Caco-2 (cell line): ENCODE results near the gene MYO1E. TPM values are rescaled to one million over a fixed set of nuclear protein-coding genes. Genes with fewer than 3 reads are reported as not detected.
A peak's percentile ranks its signal among the peaks of the same experiment; 100 is the strongest.

Source experiments
- BruUV-seq: library from RNA; stranded (reverse); fragments of 400-500 nt; replicated peaks from 2 replicates; lab custom pipeline; 2021; lab: Mats Ljungman, UMichigan
- CTCF ChIA-PET: fragments of 300-600 bp; sonication (Branson Sonifier 250); formaldehyde crosslinking; loops from one replicate; lab custom pipeline; 2022; ENCODE audit warnings: antibody characterized with exemption; lab: Charles Lee
- POLR2A ChIA-PET: fragments of 300-600 bp; sonication (Branson Sonifier 250); formaldehyde crosslinking; loops from one replicate; lab custom pipeline; 2022; ENCODE audit warnings: antibody characterized with exemption; lab: Charles Lee
- DNase-seq, 2 experiments: peaks; one replicate each; pipeline versions ENCODE4 v3.0.0 to v3.0.0-alpha.2; 2020 to 2022
- H3K27me3 ChIP-seq: replicated peaks from 2 replicates; pipeline ENCODE4 v1.6.0; 2011; ENCODE audit warnings: low read length; ENCODE audit not compliant: control insufficient read depth, insufficient read depth
- H3K36me3 ChIP-seq: 2 replicates; pipeline ENCODE4 v1.5.1; 2011; ENCODE audit warnings: low read length; ENCODE audit not compliant: control insufficient read depth, insufficient read depth
- H3K4me1 ChIP-seq: fragments of 250-450 bp; sonication (Bioruptor Pico); 2 replicates; pipeline ENCODE4 v1.5.1; 2020; ENCODE audit warnings: mild to moderate bottlenecking
- H3K4me3 ChIP-seq: 2 replicates; pipeline ENCODE4 v1.5.1; 2011; ENCODE audit warnings: low read depth, mild to moderate bottlenecking, control low read depth, low read length
- H3K9me3 ChIP-seq: fragments of 250-450 bp; sonication (Bioruptor Pico); 2 replicates; pipeline ENCODE4 v1.5.1; 2020; ENCODE audit warnings: mild to moderate bottlenecking, moderate library complexity
- H3K27ac Mint-ChIP-seq: one replicate; pipeline ENCODE4 v1.8.0; 2022; ENCODE audit warnings: mixed read lengths; ENCODE audit not compliant: unreplicated experiment
- H3K27me3 Mint-ChIP-seq: one replicate; pipeline ENCODE4 v1.8.0; 2022; ENCODE audit warnings: mixed read lengths; ENCODE audit not compliant: insufficient read depth, unreplicated experiment
- H3K36me3 Mint-ChIP-seq: one replicate; pipeline ENCODE4 v1.8.0; 2022; ENCODE audit warnings: mild to moderate bottlenecking, mixed read lengths; ENCODE audit not compliant: insufficient read depth, unreplicated experiment
- H3K4me1 Mint-ChIP-seq: one replicate; pipeline ENCODE4 v1.8.0; 2022; ENCODE audit warnings: low read depth, mixed read lengths; ENCODE audit not compliant: unreplicated experiment
- H3K4me3 Mint-ChIP-seq: one replicate; pipeline ENCODE4 v1.8.0; 2022; ENCODE audit warnings: mild to moderate bottlenecking, moderate library complexity, mixed read lengths; ENCODE audit not compliant: unreplicated experiment
- H3K9me3 Mint-ChIP-seq: one replicate; pipeline ENCODE4 v1.8.0; 2022; ENCODE audit warnings: mixed read lengths; ENCODE audit not compliant: unreplicated experiment
- intact Hi-C: fragments of 100-400 bp; cut with micrococcal nuclease; formaldehyde crosslinking; loops from one replicate; pipeline ENCODE4 v1.10.0; 2022; ENCODE audit not compliant: unreplicated experiment
- total RNA-seq: library from RNA; stranded (reverse); gene quantifications from 2 replicates; pipeline ENCODE4 v1.2.3, GENCODE V29; 2022
- TF ChIP-seq, protein P1 (sequence below), 2 experiments: fragments of 200-600 bp in 1 of 2; IDR thresholded peaks; 1 replicate in 1 of 2; 2 replicates in 1 of 2; pipeline versions ENCODE4 v1.5.1 to v1.8.0; 2011 to 2022; ENCODE audit warnings: antibody characterized with exemption in 1 of 2, control low read depth in 1 of 2, inconsistent platforms in 1 of 2, low read depth in 1 of 2, low read length in 1 of 2, mild to moderate bottlenecking in 1 of 2, moderate library complexity in 1 of 2; ENCODE audit not compliant: insufficient read depth in 1 of 2, severe bottlenecking in 1 of 2, unreplicated experiment in 1 of 2

MYO1E gene
- total RNA-seq, 1 experiment from 2014 or later = 187 TPM

DNA sequence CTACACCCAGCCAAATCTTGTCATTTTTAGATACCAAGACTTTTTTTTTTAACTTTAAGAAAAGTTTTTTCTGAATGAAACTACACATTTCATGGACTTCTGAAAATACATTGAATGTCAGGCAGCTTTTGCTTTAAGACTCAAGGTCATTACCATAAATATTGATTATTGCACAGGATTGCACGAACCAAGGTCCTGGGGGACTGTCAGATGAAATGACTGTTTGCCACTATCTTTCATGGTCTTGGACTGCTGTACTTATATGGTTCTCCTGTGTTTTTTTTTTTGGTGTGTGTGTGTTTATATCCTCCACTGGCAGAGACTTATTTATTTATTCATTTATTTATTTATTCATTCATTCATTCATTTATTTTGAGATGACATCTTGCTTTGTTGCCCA, 6.9 kb upstream of the MYO1E start:
- intact Hi-C loops = no loop called here

DNA sequence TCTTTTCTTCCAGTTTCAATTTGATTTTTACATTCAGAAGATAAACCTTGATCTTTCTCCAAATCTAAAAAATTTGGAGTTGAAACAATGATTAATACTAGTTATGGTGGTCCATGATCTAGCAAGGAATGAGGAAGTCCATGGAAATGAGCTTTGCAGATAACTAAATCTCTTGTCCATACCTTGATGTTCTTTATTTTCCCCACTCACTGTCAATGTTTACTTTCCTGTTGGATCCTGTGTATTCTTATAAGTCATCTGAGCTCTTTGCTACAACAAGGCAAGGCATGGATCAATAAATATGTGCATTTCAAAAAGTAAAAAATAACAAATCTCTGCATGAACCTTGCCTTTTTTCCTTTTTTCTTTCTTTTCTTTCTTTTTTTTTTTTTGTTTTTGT, 6.2 kb upstream of the MYO1E start:
- TF ChIP-seq, protein P1, sequence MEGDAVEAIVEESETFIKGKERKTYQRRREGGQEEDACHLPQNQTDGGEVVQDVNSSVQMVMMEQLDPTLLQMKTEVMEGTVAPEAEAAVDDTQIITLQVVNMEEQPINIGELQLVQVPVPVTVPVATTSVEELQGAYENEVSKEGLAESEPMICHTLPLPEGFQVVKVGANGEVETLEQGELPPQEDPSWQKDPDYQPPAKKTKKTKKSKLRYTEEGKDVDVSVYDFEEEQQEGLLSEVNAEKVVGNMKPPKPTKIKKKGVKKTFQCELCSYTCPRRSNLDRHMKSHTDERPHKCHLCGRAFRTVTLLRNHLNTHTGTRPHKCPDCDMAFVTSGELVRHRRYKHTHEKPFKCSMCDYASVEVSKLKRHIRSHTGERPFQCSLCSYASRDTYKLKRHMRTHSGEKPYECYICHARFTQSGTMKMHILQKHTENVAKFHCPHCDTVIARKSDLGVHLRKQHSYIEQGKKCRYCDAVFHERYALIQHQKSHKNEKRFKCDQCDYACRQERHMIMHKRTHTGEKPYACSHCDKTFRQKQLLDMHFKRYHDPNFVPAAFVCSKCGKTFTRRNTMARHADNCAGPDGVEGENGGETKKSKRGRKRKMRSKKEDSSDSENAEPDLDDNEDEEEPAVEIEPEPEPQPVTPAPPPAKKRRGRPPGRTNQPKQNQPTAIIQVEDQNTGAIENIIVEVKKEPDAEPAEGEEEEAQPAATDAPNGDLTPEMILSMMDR (IDR thresholded peaks at IDR 0.05; ENCODE audit: insufficient read depth in 1 of 2, low read depth in 1 of 2, low read length in 1 of 2, severe bottlenecking in 1 of 2, unreplicated experiment in 1 of 2) = no peak
- H3K27ac Mint-ChIP-seq = no peak overlapping the region
- H3K36me3 ChIP-seq = no peaks in the 10 kb centered on the region
- intact Hi-C loops = no loop called here
- no TSS peak for BruUV-seq
- H3K4me3 ChIP-seq = no peak overlapping the region
- H3K9me3 ChIP-seq = no peaks in the 10 kb centered on the region
- H3K27me3 ChIP-seq = no peaks in the 10 kb centered on the region
- no peak for DNase-seq
- no peak overlapping the region for H3K4me3 Mint-ChIP-seq
- peaks cover 7% of the 10 kb centered on the region for H3K36me3 Mint-ChIP-seq
- H3K4me1 ChIP-seq = peaks cover 49% of the 10 kb centered on the region
- H3K9me3 Mint-ChIP-seq = no peaks in the 10 kb centered on the region
- ChIA-PET POLR2A (interaction anchor here (0.7 kb wide), 1 partner anchor 747 kb away, joined by 21 read pairs; no protein-coding TSS in a partner anchor), CTCF (interaction anchor here (0.6 to 0.7 kb wide), 7 partner anchors 18 to 1427 kb away, joined by 4 to 12 read pairs (median 5); no protein-coding TSS in a partner anchor)
- H3K4me1 Mint-ChIP-seq = peaks cover 7% of the 10 kb centered on the region
- H3K27me3 Mint-ChIP-seq = no peaks in the 10 kb centered on the region

More for the DNA sequence above, 6.9 kb upstream of the MYO1E start:
- H3K36me3 ChIP-seq = no peaks in the 10 kb centered on the region
- Mint-ChIP-seq H3K27me3 (no peaks in the 10 kb centered on the region), H3K4me3 (no peak overlapping the region), H3K36me3 (peaks cover 7% of the 10 kb centered on the region), H3K9me3 (no peaks in the 10 kb centered on the region), H3K27ac (peak overlapping the region; percentile 91), H3K4me1 (peaks cover 7% of the 10 kb centered on the region)
- TF ChIP-seq, protein P1 (IDR thresholded peaks at IDR 0.05; ENCODE audit: insufficient read depth in 1 of 2, low read depth in 1 of 2, low read length in 1 of 2, severe bottlenecking in 1 of 2, unreplicated experiment in 1 of 2) = no peak
- POLR2A ChIA-PET = no interaction called here
- H3K4me1 ChIP-seq = peaks cover 48% of the 10 kb centered on the region
- BruUV-seq = no TSS peak
- H3K27me3 ChIP-seq = no peaks in the 10 kb centered on the region
- CTCF ChIA-PET = interaction anchor here (0.6 kb wide), 2 partner anchors 17 to 1428 kb away, joined by 4 read pairs; no protein-coding TSS in a partner anchor
- H3K4me3 ChIP-seq = no peak overlapping the region
- DNase-seq = no peak
- no peaks in the 10 kb centered on the region for H3K9me3 ChIP-seq

DNA sequence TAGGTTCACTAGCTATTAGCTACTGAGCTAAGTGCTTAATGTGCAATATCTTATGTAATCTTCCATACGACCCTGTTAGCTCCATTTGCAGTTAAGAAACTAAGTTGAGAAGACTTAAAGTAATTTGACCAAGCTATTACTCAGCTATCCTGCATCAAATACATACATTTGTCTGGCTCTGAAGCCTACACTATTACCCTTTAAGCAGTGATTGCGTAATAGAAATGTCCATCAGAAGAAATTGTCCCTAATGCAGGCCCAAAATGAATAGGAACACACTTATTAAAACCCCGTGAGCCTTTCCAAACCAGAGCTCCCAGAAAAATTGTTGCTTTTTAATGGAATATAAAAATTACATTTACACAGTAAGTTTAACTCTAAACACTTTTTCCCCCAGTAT, 5.3 kb upstream of the MYO1E start:
- peaks cover 47% of the 10 kb centered on the region for H3K4me1 ChIP-seq
- H3K36me3 ChIP-seq = no peaks in the 10 kb centered on the region
- H3K27me3 ChIP-seq = no peaks in the 10 kb centered on the region
- H3K4me3 Mint-ChIP-seq = no peak overlapping the region
- no peak overlapping the region for H3K27ac Mint-ChIP-seq
- CTCF ChIA-PET = no interaction called here
- peaks cover 7% of the 10 kb centered on the region for H3K4me1 Mint-ChIP-seq
- intact Hi-C loops = no loop called here
- H3K4me3 ChIP-seq = no peak overlapping the region
- POLR2A ChIA-PET = no interaction called here
- TF ChIP-seq, protein P1 (IDR thresholded peaks at IDR 0.05; ENCODE audit: insufficient read depth in 1 of 2, low read depth in 1 of 2, low read length in 1 of 2, severe bottlenecking in 1 of 2, unreplicated experiment in 1 of 2) = no peak
- H3K36me3 Mint-ChIP-seq = peaks cover 9% of the 10 kb centered on the region
- H3K9me3 Mint-ChIP-seq = no peaks in the 10 kb centered on the region
- no peaks in the 10 kb centered on the region for H3K27me3 Mint-ChIP-seq
- no peak for DNase-seq
- BruUV-seq = no TSS peak
- H3K9me3 ChIP-seq = no peaks in the 10 kb centered on the region
